HG02852 (cell line): Measurements from ENCODE around the gene KCNH6.

Experiments
- ATAC-seq: cut with Tn5 transposase; IDR thresholded peaks from one replicate; pipeline ENCODE4 v1.9.1; 2021; ENCODE audit warnings: mild to moderate bottlenecking, moderate library complexity; ENCODE audit not compliant: unreplicated experiment

The KCNH6 gene

GRCh38 chr17:63592797-63593196, 69.6 kb downstream of the KCNH6 start:
- ATAC-seq, result no peak

- ATAC-seq, result no peak
These were observed 72.0 kb downstream of the KCNH6 start for GRCh38 chr17:63595132-63595531.
